IMR-90 (cell line): Measurements from ENCODE around the gene ZNF365. TPM values are rescaled to one million over a fixed set of nuclear protein-coding genes. Genes with fewer than 3 reads are reported as not detected.

Experiments used
- ATAC-seq: fragments of 200-7000 bp; cut with Tn5 transposase; 2 replicates; pipeline ENCODE4 v1.9.1; 2020; ENCODE audit warnings: low read depth, mild to moderate bottlenecking, moderate library complexity
- BruUV-seq: library from RNA; stranded (reverse); fragments of 400-500 nt; replicated peaks from 2 replicates; lab custom pipeline; 2021; lab: Mats Ljungman, UMichigan
- CTCF ChIA-PET: fragments of 300-600 bp; formaldehyde crosslinking; extraction: SDS; loops from one replicate; lab custom pipeline; 2021; ENCODE audit warnings: antibody characterized with exemption; lab: Yijun Ruan, JAX
- POLR2A ChIA-PET: fragments of 300-600 bp; sonication (Branson Sonifier 250); formaldehyde crosslinking; loops from one replicate; lab custom pipeline; 2022; ENCODE audit warnings: antibody characterized with exemption; ENCODE audit not compliant: unreplicated experiment; lab: Charles Lee
- DNase-seq: peaks from one replicate; pipeline ENCODE4 v3.0.0; 2013
- H2AFZ ChIP-seq: replicated peaks from 2 replicates; pipeline ENCODE3; 2013; ENCODE audit warnings: low read length, mild to moderate bottlenecking; ENCODE audit not compliant: poor library complexity
- H2AK5ac ChIP-seq: 2 replicates; pipeline ENCODE4 v1.6.1; 2013; ENCODE audit warnings: low read depth, low read length, inconsistent platforms
- H2AK9ac ChIP-seq: replicated peaks from 2 replicates; pipeline ENCODE3; 2013; ENCODE audit warnings: mild to moderate bottlenecking, low read depth, low read length, moderate library complexity; ENCODE audit not compliant: poor library complexity
- H2BK120ac ChIP-seq: 2 replicates; pipeline ENCODE4 v1.6.1; 2013; ENCODE audit warnings: low read depth, low read length, inconsistent platforms
- H2BK15ac ChIP-seq: 3 replicates; pipeline ENCODE4 v1.6.1; 2013; ENCODE audit warnings: low read depth, low read length, inconsistent platforms
- H2BK20ac ChIP-seq: 2 replicates; pipeline ENCODE4 v1.6.1; 2013; ENCODE audit warnings: low read depth, mild to moderate bottlenecking, inconsistent platforms, low read length, moderate library complexity
- H2BK5ac ChIP-seq: 2 replicates; pipeline ENCODE4 v1.6.1; 2013; ENCODE audit warnings: mild to moderate bottlenecking, low read depth, low read length, inconsistent platforms; ENCODE audit not compliant: poor library complexity, severe bottlenecking
- H3K14ac ChIP-seq: replicated peaks from 2 replicates; pipeline ENCODE4 v1.6.1; 2013; ENCODE audit warnings: low read depth, low read length, inconsistent platforms
- H3K18ac ChIP-seq: 2 replicates; pipeline ENCODE4 v1.6.1; 2013; ENCODE audit warnings: low read depth, low read length, control low read depth
- H3K23ac ChIP-seq: 2 replicates; pipeline ENCODE4 v1.6.1; 2013; ENCODE audit warnings: low read depth, low read length, inconsistent platforms
- H3K27ac ChIP-seq: 2 replicates; pipeline ENCODE4 v1.5.1; 2013; ENCODE audit warnings: mild to moderate bottlenecking, control low read depth, low read length; ENCODE audit not compliant: insufficient read depth
- H3K27me3 ChIP-seq: 2 replicates; pipeline ENCODE4 v1.6.1; 2013; ENCODE audit warnings: low read length; ENCODE audit not compliant: control insufficient read depth, insufficient read depth
- H3K36me3 ChIP-seq: 2 replicates; pipeline ENCODE4 v1.6.1; 2013; ENCODE audit warnings: low read length, mixed read lengths; ENCODE audit not compliant: control insufficient read depth, insufficient read depth
- H3K4ac ChIP-seq: 2 replicates; pipeline ENCODE4 v1.6.1; 2013; ENCODE audit warnings: low read depth, low read length, inconsistent platforms
- H3K4me1 ChIP-seq: 2 replicates; pipeline ENCODE4 v1.6.1; 2013; ENCODE audit warnings: low read length, mixed read lengths; ENCODE audit not compliant: control insufficient read depth, insufficient read depth
- H3K4me2 ChIP-seq: 2 replicates; pipeline ENCODE4 v1.6.1; 2013; ENCODE audit warnings: low read depth, mild to moderate bottlenecking, control low read depth, low read length, moderate library complexity
- H3K4me3 ChIP-seq: 2 replicates; pipeline ENCODE4 v1.5.1; 2013; ENCODE audit warnings: low read depth, mild to moderate bottlenecking, control low read depth, low read length, moderate library complexity; ENCODE audit not compliant: insufficient read depth
- H3K56ac ChIP-seq: 2 replicates; pipeline ENCODE4 v1.6.1; 2013; ENCODE audit warnings: low read length, inconsistent platforms; ENCODE audit not compliant: insufficient read depth; ENCODE audit errors: extremely low read depth
- H3K79me1 ChIP-seq, 2 experiments: 2 replicates each; pipeline ENCODE4 v1.6.1; 2013; ENCODE audit warnings: low read length in 2 of 2, inconsistent platforms in 1 of 2, low read depth in 1 of 2
- H3K9ac ChIP-seq: 2 replicates; pipeline ENCODE4 v1.6.1; 2013; ENCODE audit warnings: low read depth, low read length, control low read depth
- H3K9me1 ChIP-seq: 2 replicates; pipeline ENCODE4 v1.6.1; 2013; ENCODE audit warnings: low read length, inconsistent platforms; ENCODE audit not compliant: insufficient read depth
- H3K9me3 ChIP-seq: 2 replicates; pipeline ENCODE4 v1.6.1; 2013; ENCODE audit warnings: low read length; ENCODE audit not compliant: control insufficient read depth, insufficient read depth
- H4K20me1 ChIP-seq: 2 replicates; pipeline ENCODE4 v1.6.1; 2013; ENCODE audit warnings: low read length, inconsistent platforms; ENCODE audit not compliant: insufficient read depth
- H4K5ac ChIP-seq: 2 replicates; pipeline ENCODE4 v1.6.1; 2013; ENCODE audit warnings: mild to moderate bottlenecking, low read depth, low read length, control low read depth
- H4K8ac ChIP-seq, 2 experiments: 2 replicates each; pipeline ENCODE4 v1.6.1; 2013; ENCODE audit warnings: low read depth in 2 of 2, low read length in 2 of 2, control low read depth in 1 of 2, inconsistent platforms in 1 of 2
- H4K91ac ChIP-seq: 2 replicates; pipeline ENCODE4 v1.6.1; 2013; ENCODE audit warnings: low read depth, low read length, inconsistent platforms; ENCODE audit not compliant: insufficient read depth
- BHLHE40 ChIP-seq: fragments of 150-350 bp; IDR thresholded peaks from 2 replicates; pipeline ENCODE4 v1.6.1; 2016; ENCODE audit warnings: mild to moderate bottlenecking, low read depth, low read length
- WGBS, 2 experiments: methylation state at CpG; one replicate each; pipeline versions ENCODE4 v1.1.5 to v1.1.7; 2013; ENCODE audit warnings: missing lambda C conversion rate in 2 of 2; ENCODE audit not compliant: insufficient read length in 1 of 2; ENCODE audit errors: extremely low coverage in 2 of 2; 5-methylcytosine and 5-hydroxymethylcytosine counted together
- dilution Hi-C: fragments of 300-500 bp; cut with HindIII; formaldehyde crosslinking; loops from one replicate; pipeline ENCODE4 v1.14.3; 2018; ENCODE audit warnings: low sequenced_read_pairs; ENCODE audit not compliant: unreplicated experiment
- in situ Hi-C: fragments of 300-500 bp; cut with MboI; formaldehyde crosslinking; loops from 3 replicates; pipeline ENCODE4 v1.14.3; 2019; ENCODE audit warnings: low sequenced_read_pairs, inconsistent platforms, mixed read lengths
- intact Hi-C: fragments of 100-400 bp; cut with micrococcal nuclease; formaldehyde crosslinking; loops from 2 replicates; pipeline ENCODE4 v1.10.0; 2022
- polyA plus RNA-seq, 3 experiments: library from polyadenylated mRNA; depleted of rRNA; stranded (reverse); fragments of >200 nt; gene quantifications; 2 replicates each; pipeline ENCODE4 v1.2.3, GENCODE V29; 2012; ENCODE audit warnings: low replicate concordance in 1 of 3
- total RNA-seq: library from RNA; depleted of rRNA; stranded (reverse); fragments of >200 nt; gene quantifications from 2 replicates; pipeline ENCODE4 v1.2.3, GENCODE V29; 2012

The ZNF365 gene
- total and polyA plus RNA-seq, 2 of the 4 experiments (the other 2 are of a cell fraction): 1.2 to 3.2 TPM

DNA sequence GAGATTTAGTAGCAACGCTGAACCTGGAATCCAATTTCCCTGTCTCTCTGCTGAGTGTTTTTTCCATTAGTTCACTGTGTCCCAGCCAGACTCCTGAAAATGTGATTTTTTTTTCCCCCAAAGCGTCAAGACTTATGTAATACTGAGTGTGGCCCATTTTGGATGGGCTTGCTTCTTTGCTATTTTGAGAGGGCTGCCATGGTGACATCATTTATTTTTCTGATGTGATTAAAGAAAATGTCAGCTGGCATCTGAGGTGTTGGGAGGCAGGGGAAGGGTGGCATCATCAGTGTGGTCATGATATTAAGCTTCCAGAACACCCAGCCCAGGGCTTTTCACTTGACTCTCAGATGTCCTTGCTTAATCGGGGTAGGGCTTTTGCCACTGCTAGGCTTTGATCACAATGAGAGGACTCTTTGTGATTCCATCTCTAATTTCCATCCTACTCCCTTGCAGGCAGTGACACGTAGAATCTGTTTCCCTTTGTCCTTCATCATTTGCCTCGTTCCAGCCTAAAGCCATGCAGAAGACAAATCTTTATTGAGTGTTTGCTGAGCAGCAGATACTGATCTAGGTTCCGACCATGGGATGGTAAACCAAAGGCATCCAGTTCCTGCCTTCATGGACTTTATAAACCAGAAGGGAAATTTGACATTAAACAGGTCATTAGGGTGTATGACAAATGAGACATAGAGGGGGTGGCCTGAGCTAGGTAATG is 7.4 kb downstream of the ZNF365 start:
- Histone ChIP-seq H2AFZ (no peak overlapping the region), H3K18ac (no peak overlapping the region), H4K5ac (no peak overlapping the region), H3K9ac (no peak overlapping the region), H2BK5ac (no peak overlapping the region), H2BK120ac (no peak overlapping the region), H3K23ac (no peak overlapping the region), H3K4me1 (peaks cover 5% of the 10 kb centered on the region), H3K9me1 (no peaks in the 10 kb centered on the region), H4K8ac (no peak overlapping the region), H4K20me1 (no peaks in the 10 kb centered on the region), H3K4me3 (no peak overlapping the region), H3K14ac (no peak overlapping the region), H3K27ac (no peak overlapping the region), H4K91ac (no peak overlapping the region), H3K56ac (no peak overlapping the region), H3K4me2 (no peak overlapping the region), H2AK9ac (no peak overlapping the region), H3K27me3 (no peaks in the 10 kb centered on the region), H3K4ac (no peak overlapping the region), H2BK15ac (no peak overlapping the region), H2BK20ac (no peak overlapping the region), H3K79me1 (no peaks in the 10 kb centered on the region; a peak in 1 of 4 replicates), H3K36me3 (no peaks in the 10 kb centered on the region), H3K9me3 (no peaks in the 10 kb centered on the region), H2AK5ac (no peak overlapping the region)
- ChIA-PET CTCF (no interaction called here), POLR2A (no interaction called here)
- no TSS peak for BruUV-seq
- DNase-seq (no peak), ATAC-seq (no peak)
- 96% methylated on average over 5 of the region's 6 CpGs; no CpG with 5 or more reads in 1 of the 2 experiments for WGBS, 2 experiments
- dilution Hi-C loops: no loop called here
- intact Hi-C loops: no loop called here
- no peak for TF ChIP-seq BHLHE40
- in situ Hi-C loops: no loop called here
